Hippocampal formation (tissue), 2 donors: ENCODE results near the gene PACRG.

Experiments
- DNase-seq, 2 donors: peaks; one replicate each; lab custom pipeline; 2025; lab: John Stamatoyannopoulos, UW

Gene PACRG

DNA sequence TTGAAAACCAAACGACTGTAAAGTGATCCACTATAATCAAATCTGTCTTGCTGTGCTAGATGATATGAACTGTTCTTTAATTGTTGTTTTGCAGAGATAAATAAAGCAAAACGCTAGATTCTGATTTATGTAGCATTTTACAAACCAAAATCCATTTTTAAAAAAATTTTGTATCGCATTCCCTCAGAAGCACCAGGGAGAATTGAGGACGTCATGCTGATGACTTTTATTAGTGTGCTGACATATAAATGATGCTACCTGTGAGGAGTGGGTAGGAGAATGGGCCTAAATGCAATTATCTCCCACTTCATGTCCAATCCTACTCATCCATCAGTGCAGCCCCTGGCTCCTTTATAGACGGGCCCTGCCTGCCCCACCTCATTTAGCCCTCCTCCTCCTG is 282.4 kb downstream of the PACRG start:
- DNase-seq = no peak

DNA sequence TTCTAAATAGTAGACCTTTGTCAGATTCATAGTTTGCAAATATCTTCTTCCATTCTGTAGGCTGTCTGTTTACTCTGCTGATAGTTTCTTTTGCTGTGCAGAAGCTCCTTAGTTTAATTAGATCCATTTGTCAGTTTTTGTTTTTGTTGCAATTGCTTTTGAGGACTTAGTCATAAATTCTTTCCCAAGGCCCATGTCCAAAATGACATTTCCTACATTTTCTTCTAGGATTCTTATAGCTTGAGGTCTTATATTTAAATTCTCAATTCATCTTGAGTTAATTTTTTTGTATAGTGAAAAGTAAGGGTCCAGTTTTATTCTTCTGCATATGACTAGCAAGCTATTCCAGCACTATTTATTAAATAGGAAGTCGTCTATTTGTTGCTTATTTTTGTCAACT is 287.0 kb downstream of the PACRG start:
- no peak for DNase-seq

DNA sequence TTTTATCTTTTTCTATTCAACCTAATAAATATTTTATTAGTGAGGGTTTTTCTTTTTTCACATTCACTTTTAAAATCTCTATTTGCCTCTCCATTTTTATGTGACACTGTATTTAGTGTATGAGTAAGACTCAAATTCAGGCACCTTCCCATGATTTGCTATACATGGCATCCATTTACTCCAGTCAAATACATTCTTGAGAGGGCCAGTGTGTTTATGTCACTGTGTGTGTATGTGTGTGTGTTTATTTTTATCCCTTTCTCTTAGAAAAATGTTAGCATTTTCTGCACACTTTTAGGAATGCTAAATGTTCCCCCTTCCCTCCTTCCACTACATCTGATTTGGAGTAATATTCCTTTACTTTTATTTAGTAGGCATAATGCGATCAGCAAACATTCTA is 290.0 kb downstream of the PACRG start:
- no peak for DNase-seq

DNA sequence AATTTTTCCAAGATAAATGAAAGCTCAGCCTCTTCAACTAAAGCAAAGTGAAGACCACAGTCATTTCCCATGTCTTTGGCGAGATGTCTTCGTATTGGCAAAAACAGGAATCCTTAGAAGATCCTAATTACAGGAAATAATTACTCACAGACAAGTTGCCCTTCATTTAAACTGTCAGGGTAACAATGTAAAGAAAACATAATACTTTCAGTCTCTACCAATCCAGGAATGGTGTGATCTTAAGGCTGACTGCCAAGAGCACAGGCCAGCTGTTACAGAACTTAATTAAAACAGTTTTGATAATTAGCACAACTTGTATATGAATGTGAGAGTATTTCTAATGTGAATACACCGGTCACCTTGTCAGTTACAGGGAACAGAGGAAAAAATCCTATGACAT is 292.2 kb downstream of the PACRG start:
- no peak for DNase-seq

DNA sequence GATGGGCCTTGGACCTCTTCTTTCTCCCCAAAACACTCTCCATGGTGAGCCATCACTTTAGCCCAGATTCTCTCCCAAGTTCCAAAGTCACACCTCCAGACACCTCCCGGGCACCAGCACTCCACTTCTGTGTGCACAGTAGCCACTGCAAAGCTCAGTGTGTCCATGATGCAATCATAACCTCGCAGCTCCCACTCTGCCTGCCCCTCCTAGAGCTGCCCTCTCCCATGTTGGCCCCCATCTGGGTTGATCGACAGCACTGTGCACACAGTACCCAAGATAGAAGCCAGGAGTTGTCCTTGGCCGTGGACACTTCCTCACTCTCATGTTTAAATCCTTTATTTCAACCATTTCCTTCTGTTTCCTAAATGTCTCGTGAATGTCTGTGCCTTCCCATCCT is 293.3 kb downstream of the PACRG start:
- no peak for DNase-seq

DNA sequence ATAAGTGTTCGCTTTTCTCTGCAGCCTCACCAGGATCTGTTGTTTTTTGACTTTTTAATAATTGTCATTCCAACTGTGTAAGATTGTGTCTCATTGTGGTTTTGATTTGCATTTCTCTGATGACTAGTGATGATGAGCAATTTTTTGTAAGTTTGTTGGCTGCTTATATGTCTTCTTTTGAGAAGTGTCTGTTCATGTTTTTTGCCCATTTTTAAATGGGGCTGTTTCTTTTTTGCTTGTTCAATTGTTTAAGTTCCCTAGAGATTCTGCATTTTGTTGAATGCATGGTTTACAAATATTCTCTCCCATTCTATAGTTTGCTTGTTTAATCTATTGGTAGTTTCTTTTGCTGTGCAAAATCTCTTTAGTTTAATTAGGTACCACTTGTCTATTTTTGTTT is 295.9 kb downstream of the PACRG start:
- no peak for DNase-seq

DNA sequence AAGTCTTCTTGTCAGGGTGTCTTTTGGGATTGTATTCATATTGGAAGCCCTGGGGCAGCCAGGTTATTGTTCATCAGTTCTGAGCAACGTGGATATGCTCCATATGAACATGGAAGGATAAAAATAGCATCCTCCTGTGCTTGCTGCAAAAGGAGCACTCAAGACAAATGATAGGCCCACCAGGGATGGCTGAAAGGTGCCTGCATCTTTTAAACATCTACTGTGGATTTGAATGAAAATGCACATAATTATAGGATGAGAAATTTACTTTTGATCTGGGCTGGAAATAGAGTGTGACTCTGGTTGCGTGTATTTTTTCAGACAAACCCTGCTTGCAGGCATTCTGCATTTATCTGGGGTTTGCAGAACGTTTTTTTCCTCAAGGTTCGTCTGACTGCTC is 299.1 kb downstream of the PACRG start:
- no peak for DNase-seq

DNA sequence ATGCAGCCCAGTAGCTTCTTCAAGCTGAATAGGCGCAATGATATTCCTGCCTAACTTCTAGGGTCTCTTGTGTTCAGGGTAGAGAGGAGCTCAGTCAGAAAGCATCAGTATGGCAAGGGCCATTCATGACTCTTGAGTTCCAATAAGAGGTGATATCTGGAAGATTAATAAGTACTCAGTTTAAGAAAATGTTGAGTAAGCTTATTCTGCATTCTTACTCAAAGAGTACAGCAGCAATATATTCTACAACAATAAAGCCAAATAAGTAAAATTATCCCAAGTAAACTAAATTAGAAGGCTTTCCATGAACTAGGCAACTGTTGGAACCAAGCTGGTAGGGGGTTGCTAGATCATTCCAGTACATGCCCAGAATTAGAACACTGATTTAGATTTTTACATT is 303.2 kb downstream of the PACRG start:
- no peak for DNase-seq

DNA sequence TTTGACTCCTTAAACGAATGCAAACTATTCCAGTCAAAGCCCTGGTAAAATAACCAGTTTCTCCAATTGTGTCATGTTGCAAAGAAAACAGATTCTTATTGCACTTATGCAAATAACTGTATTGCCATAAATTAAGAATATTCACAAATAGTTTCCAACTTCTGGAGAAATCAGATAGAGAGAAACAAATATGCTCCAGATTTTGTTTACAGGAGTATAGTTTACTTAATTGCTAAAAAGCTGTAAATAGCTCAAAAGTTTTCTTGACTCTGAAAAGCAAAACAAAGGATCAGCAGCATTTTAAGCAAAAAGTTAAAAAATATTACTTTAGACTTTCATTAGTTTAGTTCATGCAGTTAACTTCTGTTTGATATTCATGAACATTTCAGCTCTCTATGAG is 304.2 kb downstream of the PACRG start:
- no peak for DNase-seq

DNA sequence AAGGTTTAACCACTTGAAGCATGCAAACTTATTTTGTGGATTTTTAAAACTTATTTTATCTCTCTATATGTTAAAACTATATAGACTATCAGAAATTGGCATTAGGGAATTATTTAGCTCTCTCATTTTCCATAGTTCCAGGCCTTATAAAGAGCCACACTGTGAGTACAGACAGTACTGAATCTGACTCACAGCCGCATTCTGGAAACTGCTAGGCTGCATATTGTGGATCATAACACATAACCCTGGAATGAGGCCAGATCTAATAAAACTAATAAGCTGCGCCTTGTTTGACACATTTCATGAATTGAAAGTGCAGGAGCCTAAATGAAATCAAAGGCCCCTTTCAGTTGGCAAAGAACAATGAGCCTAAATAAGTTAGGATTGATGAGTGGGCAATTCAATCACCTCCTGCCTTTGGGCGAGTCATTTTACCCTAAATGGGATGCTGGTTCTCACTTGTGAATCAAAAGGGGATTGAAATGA is 308.4 kb downstream of the PACRG start:
- no peak for DNase-seq

DNA sequence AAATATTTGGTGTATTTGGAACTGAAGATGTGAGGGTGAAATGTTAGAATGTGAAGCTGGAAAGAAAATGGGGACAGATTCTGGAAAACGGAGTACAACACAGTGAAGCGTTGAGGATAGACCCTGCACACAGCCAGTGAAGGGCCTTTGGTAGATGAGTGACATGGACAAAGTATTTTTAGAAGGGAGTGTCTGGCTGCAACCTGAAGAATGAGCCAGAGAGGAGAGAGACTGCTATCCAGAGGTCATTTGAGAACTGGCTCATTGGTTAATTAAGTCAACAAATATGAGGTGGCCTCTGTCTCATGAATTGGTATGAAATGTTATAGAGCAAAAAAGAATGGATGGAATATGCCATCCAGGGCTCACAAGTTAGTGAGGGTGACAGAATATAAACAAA is 310.5 kb downstream of the PACRG start:
- DNase-seq = no peak

DNA sequence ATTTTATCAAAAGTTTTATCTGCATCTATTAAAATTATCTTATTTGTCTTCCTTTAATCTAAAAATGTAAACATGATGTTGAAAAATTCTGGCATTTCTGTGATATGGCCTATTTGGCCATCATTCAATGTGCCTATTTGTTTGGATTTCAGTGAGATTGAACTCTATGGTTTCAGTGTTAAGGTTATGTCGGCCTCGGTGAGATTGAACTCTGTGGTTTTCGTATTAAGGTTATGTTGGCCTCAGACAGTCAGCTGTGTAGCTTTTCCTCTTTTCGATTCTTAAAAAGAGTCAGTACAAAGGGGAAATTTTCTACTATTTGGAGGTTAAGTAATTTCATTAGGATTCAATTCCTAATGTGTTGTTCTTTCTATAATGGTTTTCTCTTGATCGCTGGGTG is 320.6 kb downstream of the PACRG start:
- no peak for DNase-seq

DNA sequence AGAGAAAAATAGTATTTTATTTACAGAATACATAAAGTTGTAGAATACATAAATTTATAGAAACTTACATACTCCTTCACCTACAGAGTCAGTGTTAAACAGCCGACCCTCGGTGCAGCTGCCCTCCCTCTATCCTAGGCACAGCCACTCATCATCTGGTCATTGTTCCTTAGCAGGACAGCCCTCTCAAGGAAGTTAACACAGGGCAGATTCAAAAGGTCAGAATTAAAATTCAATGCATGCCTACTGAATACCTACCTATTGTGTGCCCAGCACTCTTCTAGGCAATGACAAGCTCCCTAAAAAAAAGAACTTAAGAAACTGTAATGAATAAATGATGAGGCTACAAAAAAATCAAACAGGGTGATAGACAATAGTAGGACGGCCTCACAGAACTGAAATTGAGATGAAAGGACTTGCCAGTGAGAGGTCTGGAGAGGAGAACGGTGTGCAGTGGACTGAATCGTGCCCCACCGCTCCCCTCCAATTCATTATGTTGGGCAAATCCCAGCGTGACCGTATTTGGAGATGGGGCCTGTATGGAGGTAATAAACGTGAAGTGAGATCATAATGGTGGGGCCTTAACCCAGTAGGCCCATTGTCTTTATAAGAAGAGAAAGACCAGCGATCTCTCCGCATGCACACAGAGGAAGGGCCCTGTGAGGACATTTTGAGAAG is 326.0 kb downstream of the PACRG start:
- no peak for DNase-seq

DNA sequence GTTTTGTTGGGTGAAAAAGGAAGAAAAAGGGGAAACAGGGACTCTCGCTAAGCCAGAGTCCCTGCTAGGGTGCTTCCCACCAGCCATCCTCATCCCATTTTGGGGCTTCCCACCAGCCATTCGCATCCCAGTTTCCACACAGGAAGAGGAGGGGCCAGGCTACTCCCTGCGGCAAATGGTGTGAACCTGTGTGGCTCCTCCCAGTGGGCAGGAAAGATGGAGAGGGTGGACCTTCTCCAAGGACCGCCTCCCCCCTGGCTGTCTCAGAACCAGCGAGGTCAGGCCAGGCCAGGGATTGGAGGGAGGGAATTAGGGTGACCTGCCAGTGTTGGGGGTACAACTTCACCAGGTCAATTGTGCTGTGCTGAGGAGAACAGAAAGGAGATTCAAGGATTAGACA is 326.9 kb downstream of the PACRG start:
- DNase-seq = no peak

DNA sequence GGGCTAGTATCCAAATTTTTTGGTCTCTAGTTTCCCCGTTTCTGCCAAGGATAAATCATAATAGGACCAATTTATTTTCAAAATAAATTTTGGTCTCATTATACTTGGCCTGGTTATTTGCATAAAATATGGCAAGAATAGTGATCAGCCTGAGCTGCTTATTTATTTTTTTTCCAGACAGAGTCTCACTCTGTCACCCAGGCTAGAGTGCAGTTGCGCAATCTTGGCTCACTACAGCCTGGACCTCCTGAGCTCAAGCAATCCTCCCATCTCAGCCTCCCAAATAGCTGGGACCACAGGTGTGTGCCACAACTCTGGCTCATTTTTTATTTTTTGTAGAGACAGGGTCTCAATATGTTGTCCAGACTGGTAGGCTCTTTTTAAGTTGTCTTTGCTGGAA is 329.5 kb downstream of the PACRG start:
- no peak for DNase-seq

DNA sequence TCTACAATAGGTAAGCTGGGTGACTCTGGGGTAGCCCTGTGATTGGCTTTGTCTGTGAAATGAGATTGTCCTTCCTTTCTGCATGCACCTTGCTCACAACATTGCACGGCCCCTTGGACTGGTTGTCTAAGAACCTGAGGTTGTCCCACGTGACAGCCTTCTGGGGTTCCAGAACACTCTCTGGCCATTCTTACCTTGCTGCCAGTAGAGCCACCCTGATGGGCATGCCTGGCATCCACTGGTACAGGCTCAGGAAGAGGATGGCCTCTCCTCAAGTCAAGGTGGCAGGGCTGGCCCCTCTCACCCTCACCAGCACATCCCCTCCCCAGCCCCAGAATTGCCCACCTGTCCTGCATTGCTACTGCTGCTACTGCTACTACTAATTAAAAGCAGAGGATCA is 335.0 kb downstream of the PACRG start:
- DNase-seq = no peak

DNA sequence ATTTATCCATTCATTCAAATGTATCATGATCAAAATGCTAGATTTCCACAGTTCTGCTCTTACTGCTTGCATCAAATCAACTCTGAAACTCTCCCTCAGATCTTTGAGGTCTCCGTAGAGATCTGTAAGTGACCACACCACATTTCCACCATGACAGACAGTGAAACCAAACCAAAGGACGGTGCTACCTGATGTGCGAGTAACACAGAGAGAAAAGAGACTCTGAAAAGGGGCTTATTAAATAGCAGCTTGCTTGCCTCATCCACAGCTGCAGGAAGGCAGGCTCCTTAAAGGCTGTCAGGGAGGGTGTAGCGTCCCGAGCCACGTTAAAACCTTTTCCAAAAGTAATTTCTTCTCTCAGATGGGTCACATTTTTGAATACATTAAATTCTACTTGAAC is 335.8 kb downstream of the PACRG start:
- no peak for DNase-seq

DNA sequence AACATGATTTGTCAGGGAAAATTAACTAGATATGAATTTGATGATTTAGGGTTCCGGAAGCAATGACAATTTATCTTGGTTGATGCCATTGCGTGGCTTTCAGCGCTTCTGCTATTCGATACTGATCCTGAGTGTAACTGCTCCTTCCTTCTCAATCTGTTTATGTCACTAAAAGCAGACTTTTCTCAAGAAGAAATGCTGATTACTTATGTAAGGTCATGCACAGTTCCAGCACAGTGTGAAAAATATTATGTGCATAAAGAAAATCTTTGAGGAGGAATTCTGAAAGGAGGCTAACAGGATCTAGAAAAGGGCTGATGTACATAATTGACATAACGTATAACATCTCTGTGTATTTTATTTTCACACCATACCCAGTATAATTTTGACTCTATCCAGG is 336.6 kb downstream of the PACRG start:
- DNase-seq = no peak

DNA sequence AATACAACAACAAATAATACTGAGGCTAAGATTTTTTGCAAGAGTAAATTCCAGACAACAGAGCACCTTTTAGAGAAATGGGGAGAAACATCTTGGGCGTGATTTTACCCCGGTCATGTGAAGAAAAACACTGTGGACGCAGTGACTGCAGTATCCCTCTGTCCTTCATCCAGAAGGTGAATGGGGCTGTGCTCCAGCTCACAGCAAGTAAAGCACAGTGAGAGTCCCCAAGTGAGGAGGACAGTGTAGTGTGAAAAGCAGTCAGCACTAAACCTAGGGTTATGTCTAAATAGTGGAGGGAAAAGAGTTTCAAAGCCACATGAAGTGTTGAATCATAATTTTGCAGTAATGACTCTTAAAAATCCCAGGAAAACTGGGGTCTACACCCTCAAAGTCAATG is 338.4 kb downstream of the PACRG start:
- no peak for DNase-seq

DNA sequence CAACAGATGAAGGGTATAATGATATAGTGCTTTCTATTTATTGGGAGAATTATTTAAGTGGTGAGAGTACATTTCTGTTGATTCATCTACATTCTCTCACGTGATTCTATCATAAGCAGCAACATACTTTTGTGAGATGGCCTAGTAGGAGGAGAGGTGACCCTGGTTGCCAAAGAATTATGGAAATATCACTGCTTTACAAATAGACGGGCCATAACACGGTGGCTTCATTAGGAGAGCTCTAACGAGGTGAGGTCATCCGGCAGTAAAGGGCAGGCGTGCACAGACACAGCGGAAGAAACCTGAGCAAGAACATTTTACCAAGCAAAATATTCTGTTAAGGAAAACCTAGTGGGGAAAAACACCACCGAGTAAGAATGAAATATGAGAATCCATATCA is 349.4 kb downstream of the PACRG start:
- no peak for DNase-seq

DNA sequence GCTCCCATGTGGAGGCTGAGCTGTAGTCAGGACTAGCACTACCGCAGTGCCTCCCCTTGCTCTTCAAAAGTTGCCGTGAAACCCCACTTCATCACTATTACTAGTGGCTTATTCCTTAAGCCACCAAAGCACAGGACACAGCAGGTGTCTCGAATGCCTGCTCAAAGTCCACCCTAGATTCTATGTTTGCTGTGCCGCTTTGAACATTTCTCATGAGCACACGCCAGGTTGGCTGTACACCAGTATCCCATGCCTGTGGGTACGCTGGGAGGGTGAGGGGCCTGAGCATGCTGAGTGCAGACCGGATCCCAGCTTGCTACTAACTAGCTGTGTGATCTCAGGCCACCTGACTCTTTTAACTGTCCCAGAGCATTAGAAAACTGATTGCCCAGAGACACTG is 350.9 kb downstream of the PACRG start:
- no peak for DNase-seq

DNA sequence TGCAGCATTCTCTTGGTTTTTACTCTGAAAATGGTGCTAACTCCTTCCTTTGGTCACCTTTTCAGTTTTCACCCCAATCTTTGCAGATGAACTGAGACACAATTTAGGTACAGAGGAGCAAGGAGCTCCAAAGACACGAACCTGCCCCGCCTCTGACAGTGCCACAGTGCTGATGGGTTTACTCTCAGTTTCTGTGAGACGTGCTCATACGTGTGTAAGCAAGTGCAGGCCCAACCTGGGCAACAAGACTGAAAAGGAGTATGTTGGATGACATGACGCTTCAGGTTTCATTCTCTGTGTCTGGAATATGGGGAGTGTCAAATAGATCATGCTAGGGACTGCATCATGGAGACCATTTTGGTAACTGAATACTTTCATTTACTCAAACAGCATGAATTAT is 352.5 kb downstream of the PACRG start:
- DNase-seq = no peak

DNA sequence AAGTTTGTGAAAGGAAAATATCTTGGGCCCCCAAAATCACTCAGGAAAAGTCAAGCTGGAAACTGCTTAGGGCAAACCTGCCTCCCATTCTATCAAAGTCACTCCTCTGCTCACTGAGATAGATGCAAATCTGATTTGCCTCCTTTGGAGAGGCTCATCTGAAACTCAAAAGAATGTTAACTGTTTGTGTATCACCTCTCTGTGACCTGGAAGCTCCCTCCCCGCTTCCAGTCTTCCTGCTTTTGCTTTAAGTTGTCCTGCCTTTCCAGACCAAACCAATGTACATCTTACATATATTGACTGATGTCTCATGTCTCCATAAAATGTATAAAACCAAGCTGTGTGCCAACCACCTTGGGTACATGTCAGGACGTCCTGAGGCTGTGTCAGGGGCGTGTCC is 355.4 kb downstream of the PACRG start:
- no peak for DNase-seq

DNA sequence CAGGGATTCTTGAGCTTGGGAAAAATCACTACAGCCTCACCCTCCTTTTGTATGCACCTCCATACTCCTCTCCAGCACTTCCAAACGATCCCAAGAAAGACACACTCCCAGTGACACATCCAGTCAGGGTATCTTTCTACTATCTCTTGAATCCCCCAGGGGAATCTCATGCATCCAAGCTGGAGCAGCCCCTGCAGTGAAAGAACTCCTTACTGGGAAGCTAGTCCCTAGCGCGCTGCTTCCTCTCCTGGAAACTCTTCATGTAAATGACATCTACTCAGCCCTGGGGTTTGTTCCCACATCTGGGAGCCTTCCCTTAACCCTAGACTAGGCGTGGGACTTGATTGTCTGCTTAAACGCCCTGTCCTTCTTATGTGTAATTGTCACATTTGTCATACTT is 357.7 kb downstream of the PACRG start:
- DNase-seq = no peak
